Globus pallidus (tissue), 1 donor: ENCODE results near the gene DGKG.
A peak's percentile ranks its signal among the peaks of the same experiment; 100 is the strongest.

Experiments
- DNase-seq: peaks from one replicate; pipeline ENCODE4 v3.0.0-alpha.2; 2015; ENCODE audit warnings: low spot score

The DGKG gene

DNA sequence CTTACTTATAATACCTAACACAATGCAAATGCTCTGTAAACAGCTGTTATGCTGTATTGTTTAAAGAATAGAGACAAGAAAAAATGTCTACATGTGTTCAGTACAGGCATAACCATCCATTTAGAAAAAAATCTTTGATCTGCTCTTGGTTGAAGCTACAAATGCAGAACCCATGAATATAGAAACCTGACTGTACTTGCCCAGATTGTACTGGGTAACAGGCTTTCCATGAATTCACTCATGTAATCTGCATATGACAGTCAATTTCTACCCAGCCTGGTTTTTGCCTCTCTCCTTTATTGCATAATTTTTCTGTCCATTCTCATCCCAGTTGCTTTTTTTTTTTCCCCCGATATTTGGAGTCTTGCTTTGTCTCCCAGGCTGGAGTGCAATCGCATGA lies 190.5 kb downstream of the DGKG start:
- no peak for DNase-seq

DNA sequence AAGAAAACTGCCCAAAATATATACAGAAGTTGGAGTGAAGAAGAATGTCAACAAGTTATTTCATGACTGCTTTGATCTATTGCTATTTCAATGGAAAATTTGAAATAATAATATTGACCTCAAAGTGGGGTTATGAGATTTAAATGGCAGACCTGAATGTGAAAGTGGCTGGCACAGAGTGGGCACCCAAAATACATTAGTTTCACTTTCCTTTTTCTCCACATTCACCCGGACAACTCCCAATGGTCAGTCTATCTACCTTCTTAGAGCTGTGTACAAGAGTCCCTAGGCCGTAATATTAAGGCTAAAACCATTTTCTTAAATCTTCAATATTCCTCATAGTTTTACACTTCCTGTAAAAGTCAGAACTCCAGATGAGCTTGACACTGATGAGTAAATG lies 191.5 kb downstream of the DGKG start:
- DNase-seq: no peak

DNA sequence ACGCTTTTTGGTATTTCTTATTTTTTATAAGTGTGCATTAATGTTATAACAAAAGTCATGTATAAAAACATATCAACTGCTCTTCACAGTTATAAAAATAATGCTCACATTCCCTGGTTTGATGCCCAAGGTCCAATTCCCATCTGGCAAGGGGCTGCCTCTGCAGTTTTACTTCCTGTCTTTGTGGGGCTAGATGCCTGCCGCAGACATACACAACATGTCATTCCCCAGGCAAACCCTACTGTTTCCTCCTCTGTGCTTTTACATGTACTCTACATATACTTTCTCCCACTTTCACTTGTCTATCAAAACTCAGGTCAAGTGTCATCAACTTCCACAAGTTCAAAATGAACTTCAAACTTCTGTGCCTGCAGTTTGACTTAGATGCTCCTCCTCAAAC lies 192.7 kb downstream of the DGKG start:
- DNase-seq: no peak

DNA sequence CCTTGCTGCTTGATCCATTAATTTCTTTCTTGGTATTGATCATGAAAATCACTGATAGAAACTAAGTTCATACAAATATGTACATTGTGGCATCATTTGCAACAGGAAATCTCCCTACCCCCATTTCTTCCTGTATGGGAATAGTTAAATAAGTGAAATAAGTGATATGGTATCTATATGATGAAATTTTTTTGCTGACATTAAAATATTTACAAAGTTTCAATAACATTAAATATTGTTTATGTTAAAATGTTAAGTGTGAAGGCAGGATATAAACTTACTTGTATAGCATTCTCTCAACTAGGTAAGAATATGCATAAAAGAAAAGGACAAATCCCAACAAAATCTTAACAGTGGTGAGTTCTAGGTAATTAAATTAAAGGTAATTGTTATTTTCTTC lies 193.1 kb downstream of the DGKG start:
- no peak for DNase-seq

DNA sequence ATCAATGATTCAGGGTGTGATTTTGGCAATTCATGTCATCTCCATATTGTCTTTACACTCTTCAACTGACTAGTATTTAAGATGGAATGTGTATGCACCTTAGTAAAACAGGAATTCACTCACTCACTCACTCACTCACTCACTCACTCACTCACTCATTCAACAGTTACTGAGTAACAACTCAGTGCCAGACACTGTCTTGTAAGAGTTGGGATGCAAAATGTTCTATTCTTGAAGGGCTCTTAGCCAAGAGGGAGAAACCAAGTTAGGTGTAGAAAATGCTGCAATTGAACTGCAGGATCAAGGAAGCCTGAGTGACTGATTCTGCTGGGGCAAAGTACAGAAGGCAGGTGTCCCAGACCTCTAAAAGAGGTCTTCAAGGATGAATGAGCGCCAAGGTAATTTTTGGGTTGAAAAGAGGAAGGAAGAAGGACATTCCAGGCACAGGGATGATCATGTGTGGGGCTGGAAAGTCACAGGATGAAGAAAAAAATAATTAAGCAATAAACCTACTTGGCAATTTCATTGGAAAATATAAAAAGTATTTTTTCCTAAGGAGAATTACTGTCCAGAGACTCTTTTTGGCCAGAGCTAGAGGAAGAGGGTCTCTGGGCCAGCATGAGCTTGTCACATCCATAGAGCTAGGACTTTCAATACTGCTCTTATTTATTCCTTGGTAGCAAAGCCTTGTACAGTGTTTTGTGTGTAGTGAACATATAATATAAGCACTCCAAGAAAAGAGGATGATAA lies 194.2 kb downstream of the DGKG start:
- no peak for DNase-seq

DNA sequence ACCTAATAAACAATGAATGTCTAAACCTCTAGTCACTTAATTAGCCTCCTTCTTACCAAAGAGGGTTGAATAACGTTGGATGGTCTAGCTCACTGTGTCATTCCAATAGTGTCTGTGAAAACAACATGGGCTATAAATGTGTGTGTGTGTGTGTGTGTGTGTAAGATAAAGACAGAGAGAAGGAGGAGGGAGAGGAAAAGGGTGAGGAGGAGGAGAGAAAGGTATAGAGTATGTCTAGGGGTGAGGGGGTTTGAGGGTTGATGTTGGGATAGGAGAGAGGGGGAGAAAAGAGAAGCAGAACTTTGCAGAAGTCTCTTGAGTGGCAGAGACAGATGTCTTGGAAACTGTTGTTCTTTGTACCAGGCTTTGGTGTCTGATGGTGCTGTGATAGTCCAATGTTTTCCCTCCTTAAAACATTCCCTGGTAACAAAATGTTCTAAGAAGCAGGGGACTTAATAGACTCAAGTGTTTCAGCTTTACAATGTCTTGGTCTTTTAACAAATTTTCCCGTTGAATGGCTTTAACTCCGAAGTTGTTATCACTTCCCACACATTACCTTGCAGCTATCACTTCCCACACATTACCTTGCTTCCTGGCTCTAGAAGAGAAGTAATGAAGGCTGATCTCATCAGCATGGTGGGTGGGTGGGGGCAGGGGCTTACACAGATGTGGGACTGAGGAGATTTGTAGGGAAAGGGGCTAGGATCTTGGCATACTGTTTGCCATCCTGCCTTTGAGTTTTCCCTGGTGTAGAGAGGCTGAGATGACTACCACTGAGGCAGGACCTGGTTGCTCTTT lies 195.3 kb downstream of the DGKG start:
- DNase-seq: no peak

DNA sequence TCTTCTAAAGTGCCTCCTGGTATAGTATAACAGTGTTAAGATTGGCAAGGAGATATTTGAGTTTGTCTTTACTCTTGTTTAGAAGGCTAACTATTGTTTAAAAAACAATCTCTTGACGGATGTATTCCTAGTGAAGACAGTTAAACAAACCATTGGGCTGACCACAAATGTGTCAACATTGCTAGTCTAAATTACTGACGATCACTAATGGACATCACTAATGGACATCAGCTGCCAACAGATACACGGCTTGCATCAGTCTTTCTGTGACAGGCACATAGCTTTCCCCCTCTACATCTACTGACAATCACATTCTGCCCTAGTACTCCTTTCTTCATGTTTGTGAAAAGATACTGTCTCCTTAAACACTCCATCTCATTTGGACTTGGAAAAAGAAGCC lies 196.0 kb downstream of the DGKG start:
- no peak for DNase-seq

DNA sequence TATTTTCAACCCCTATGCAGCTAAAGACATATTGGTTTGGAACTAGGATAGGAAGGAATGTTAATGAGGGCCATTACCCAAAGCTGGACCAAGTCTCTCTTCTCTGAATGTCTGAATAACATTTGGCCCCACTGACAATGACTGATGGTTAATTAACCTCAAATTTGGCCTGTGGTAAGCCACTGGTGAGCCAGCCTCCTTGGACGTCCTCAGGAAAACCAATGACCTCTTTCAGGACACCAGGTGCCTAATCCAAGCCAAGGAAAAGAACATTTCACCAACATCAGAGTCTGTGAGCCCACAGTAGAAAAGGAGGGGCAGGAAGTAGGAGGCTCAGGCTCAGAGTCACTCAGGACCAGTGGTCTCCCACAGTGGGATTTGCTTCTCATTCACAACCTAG lies 196.7 kb downstream of the DGKG start:
- DNase-seq: peak; percentile 19

DNA sequence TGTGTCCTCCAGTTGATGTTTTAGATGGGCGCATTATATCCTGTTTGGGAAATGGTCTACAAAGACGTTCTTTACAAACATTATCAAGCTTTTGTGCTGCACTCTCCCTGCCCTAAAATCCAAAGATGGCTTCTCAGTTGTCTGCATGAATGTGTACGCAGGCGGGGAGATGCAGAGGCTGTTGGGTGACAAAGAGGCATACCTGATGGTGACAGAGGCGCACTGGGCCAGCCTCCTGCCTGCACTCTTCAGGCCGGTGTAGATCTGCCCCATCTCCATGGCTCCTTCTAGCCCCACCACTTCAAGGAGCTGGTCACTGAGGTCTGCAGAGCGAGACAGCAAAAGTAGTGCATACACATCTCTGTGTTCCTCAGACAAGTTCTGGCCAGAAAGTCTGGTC lies 197.3 kb downstream of the DGKG start:
- DNase-seq: no peak

DNA sequence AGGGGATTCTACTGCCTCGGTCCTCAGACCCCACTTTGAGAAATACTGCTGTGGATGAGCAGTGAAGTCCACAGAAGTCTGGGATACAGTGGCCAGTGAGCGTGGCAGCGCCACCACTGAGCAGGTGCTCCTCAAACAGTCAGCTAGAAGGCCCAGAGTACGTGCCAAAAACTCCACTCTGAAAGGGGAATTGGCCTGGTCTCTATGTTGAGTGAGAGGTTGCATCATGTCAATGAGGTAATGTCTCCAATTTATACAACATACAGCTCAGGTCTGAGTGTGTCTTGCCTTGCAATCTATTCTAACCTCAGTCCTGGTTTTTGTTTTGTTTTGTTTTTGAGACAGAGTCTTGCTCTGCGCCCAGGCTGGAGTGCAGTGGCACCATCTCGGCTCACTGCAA lies 199.8 kb downstream of the DGKG start:
- DNase-seq: peak; percentile 41

DNA sequence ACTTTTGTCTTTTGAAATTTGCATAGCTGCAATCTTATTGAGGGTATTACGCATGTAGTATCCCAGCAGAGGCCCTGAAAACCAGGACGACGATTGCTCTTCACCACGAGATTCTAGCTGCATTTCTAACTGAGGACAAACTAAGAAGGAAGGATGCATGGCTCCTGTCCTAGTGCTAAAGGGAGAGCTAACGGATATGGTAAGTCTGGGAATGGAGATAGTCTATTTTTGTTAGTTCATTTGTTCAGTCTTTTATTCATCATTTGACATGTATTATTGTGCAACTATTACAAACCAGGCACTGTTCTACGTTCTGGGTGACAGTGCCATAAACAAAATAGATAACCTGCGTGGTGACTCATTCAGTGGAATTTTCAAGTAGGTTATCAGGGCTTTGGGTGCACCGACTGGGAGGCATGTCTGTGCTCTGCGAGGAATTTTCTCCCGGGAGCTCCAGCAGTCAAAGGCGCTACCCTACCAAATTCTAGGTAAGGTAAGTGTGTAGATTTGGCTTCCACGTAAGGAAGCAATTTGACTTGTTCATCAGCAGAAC lies 201.3 kb downstream of the DGKG start:
- no peak for DNase-seq

DNA sequence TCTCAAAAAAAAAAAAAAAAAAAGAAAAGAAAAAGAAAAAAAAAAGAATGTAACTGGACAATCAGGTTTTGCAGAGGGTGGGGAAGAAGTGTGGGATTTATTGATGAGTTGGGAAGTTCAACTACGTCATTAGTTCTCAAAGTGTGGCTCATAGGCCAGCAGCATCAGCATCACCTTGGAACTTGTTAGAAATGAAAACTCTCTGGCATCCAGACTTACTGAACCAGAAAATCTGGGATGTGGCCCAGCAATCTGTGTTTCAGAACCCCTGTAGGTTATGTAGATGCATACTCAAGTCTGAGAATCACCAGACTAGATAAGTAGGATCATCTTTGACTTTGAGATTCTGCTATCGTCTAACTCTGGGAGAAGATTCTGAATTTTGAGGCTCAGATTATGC lies 207.4 kb downstream of the DGKG start:
- DNase-seq: no peak

DNA sequence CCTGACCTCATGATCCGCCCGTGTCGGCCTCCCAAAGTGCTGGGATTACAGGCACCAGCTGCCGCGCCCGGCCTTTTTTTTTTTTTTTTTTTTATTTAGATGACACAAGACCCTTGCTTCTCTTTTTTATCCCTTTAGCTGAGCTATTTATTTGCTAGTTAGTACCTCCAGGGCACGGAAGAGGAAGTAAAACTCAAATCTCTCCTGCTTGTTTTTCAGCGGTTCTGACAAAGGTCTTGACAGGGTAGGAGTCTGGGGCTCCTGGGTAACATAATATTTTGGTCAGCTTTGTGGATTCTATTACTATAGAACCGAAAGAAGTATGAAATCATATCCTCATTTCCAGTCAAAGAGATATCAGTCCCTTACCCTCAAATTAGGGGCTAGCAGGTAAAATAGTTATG lies 209.1 kb downstream of the DGKG start:
- peak; percentile 41 for DNase-seq

DNA sequence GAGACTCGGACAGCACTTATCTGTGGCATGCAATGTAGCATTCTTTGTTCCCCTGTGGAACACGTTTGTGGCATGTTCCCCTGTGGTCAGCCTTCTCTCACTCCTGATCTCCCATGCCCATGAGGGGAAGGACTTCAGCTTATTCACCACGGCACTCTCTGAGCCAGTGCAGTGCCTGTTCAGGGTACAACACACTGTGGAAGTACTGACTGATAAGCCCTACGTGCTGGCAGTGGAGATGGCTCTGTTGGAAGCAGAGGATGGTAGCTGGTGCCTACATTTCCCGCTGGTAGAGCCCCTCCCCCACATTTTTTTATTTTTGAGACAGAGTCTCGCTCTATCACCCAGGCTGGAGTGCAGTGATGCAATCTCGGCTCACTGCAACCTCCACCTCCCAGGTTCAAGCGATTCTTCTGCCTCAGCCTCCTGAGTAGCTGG lies 209.7 kb downstream of the DGKG start:
- DNase-seq: no peak

DNA sequence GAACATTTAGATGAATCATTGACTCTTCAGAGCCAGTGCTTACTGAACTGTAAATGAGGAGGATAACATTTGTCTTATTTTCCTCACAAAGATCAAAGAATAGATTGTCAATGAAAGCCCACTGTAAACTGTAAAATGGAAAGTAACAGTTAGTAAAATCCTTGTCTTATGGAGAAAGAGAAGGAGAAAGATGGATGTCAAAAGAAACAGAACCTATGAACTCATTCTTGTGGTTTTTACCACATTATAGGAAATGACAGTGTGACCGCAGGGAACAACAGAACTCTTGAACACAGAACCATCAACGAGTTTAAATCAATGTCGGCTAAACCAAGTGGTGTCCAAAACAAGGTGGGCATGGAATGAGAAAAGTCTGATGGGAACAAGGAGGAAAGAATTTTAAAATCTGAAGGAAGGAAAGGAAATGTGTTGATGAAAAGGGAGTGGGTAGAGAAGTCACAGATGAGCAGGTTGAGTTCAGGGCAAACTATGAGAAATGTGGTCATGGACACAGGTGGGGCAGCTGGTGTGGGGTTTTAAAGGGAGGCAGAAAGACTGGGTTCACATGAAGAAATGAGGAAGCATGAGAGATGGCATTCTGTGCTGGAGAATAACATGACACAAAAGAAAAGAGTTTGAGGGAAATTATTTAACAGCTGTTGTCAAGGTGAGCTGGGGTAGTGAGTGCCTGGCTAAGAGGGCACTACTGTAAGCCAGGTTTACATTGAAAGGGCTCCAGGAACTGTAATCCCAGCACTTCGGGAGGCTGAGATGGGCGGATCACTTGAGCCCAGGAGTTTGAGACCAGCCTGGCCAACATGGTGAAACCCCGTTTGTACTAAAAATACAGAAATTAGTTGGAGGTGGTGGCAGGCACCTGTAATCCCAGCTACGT lies 210.7 kb downstream of the DGKG start:
- no peak for DNase-seq

DNA sequence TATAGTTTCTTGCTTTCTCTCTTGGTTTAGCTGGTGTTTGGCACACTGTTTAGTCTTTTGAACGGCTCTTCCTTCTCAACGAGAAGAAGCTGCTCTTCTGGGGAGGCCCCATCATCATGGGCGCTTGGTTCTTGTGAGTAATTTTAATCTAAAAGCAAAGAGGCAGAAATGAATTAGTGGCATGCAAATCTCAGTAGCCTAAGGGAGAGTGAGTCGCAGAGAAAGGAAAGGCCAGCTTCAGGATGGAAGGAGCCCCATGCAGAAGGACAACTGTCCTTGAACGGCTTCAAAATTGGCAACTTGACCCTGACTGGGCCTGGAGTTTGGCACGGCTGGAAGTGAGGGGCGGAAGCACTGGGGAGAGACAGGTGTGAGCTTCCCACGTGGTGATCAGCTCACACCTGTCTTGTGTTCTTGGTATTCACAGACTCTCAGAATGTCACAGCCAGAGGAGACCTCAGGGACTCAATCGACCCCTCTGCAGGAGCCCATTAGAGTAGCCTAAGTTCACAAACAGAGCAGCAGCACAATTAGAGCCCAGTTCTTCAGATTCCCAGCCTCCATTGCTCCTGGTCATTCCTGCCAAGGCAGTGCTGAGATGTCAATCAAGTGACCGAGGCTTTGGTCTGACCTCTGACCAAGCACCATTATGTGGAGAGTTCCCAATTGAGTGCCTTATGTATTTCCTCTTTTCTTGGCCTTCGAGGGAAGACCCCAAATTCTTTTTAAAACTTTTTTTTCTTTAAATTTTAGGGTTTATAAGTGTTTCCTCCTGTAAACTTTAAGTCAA lies 211.8 kb downstream of the DGKG start:
- no peak for DNase-seq

DNA sequence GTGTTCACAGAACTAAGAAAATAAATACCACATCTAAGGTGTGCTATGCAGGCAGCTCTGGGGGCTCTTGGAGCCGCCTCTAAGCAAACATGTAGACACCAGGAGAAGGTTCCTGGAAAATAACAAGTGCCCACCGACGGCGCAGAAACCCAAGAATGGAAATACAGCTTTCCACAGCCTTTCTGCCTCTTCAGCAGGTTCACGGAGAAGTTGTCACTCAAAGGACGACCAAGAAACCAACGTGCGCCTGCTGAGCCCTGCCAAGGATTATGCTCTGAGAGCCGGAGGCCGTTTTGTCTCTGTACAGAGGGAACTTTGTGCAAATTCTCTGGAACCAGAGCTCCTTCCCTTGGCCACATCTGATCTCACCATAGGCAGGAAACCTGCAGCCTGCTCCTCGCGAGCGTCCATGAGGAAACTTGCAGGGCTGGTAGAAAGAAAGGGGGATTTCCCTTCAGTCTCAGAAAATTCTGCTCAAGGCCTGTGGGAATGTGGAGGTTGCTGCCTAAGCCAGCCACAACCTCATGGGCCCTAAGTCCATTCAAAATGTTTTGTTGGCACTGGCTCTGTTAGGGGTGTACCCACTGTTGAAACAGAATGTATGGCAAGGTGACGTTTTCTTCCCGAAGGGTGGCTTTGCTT lies 212.6 kb downstream of the DGKG start:
- DNase-seq: no peak

DNA sequence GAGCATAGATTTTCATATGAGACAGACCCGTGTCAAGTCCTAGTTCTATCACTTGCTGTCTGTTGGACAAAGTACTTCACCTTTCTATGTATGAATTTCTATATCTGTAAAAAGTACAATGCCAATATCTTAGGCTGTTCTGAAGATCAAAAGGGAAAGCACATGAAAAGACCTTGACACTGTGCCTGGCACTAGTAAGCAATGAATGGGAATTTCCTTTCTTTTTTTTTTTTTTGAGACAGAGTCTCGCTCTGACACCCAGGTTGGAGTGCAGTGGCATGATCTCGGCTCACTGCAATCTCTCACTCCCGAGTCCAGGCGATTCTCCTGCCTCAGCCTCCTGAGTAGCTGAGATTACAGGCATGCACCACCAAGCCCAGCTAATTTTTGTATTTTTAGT lies 217.8 kb downstream of the DGKG start:
- DNase-seq: no peak

DNA sequence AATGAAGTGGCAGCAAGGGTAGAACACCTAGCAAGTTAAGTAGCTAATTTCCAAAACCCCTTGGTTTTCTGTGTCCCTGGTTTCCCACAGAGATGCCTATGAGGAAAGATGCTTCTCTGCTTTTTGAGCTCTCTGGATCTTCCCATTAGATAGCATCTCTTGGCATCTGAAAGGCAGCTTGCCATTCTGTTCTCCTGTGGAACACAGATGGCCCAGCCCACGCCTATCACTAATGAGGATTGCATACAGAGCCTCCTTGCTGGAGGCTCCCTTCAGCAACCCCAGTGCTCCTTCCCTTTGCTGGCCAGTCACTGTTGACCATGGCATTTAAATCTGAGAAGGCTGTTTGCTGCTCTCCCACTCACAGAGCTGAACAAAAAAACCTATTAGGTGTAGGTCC lies 218.8 kb downstream of the DGKG start:
- DNase-seq: no peak

DNA sequence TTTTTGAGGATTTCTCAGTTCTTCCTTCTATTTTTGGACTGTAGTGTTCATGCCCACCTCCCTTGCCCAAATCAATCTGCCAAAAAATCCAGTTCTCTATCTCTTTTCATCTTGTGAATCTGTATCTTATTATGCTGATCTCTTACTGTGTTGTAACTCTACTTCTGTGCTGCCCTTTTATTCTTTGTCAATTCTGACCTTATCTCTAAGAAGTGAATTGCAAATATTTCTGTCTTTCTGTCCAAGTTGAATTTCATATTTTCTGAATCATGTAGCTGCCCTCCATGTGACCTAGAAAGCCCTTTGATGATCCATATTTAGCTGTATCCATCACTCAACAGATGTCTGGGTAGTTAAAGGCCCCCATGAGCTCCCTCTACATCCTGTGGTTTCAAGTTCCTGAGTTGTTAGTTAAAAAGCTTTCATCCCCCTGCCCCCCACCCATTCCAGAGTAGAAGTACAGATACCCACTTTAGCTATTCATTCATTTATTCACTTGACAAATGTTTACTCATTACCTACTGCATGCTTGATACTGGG lies 219.6 kb downstream of the DGKG start:
- DNase-seq: no peak

DNA sequence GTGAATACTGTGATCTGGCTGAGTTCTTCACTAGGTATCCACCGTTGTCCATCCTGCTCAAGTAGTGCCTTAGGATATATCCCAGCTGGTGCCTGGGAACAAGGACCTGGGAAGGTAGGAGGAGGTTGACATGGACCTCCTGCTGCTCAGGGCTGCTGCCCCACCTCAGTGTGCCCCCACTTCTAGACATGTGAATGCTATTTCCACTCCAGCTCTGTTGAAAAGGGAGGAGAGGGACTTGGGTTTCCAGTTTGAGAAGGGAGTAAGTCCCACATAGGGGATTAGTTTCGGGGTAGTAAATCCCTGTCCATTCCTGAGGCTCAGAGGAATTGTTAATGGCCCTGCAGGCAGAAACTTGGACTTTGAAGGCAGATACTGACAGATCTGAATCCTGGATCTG lies 220.2 kb downstream of the DGKG start:
- DNase-seq: no peak
